HG02852 (cell line): ENCODE data around the gene SLC39A1.

Source experiments
- ATAC-seq: cut with Tn5 transposase; IDR thresholded peaks from one replicate; pipeline ENCODE4 v1.9.1; 2021; ENCODE audit warnings: mild to moderate bottlenecking, moderate library complexity; ENCODE audit not compliant: unreplicated experiment

Gene SLC39A1

GRCh38 chr1:153977250-153978240 is 14.2 kb upstream of the SLC39A1 start, which contains the start of gene JTB:
JTB (minus strand) TSS chr1:153977674; CDS start chr1:153977252, 422 bp downstream.
- ATAC-seq, result peak; percentile 83

- peak; percentile 23 for ATAC-seq
These were observed 13.5 kb upstream of the SLC39A1 start for GRCh38 chr1:153976819-153977249.

- ATAC-seq, result no peak
These were observed 10.2 kb upstream of the SLC39A1 start for GRCh38 chr1:153973525-153973924.

- ATAC-seq, result no peak
These were observed 9.7 kb upstream of the SLC39A1 start for GRCh38 chr1:153973071-153973470.

GRCh38 chr1:153970346-153970745 is 7.0 kb upstream of the SLC39A1 start:
- ATAC-seq, result no peak

- no peak for ATAC-seq
These were observed 5.6 kb upstream of the SLC39A1 start for GRCh38 chr1:153968972-153969371.

GRCh38 chr1:153968408-153968807 is 5.1 kb upstream of the SLC39A1 start:
- no peak for ATAC-seq

GRCh38 chr1:153968000-153968363 is 4.6 kb upstream of the SLC39A1 start:
- ATAC-seq, result no peak

- peak; percentile 66 for ATAC-seq
These were observed 4.0 kb upstream of the SLC39A1 start, which contains the start of gene CREB3L4 for GRCh38 chr1:153967107-153967999. CREB3L4 (plus strand) TSS chr1:153967902; CDS start chr1:153968526, 624 bp downstream.

GRCh38 chr1:153963850-153964331 is 554 bp upstream of the SLC39A1 start:
- ATAC-seq, result peak; percentile 5

GRCh38 chr1:153962088-153963029 is 978 bp downstream of the SLC39A1 start:
- ATAC-seq, result no peak

GRCh38 chr1:153961421-153961820 is 1.9 kb downstream of the SLC39A1 start:
- no peak for ATAC-seq

- no peak for ATAC-seq
These were observed 3.1 kb downstream of the SLC39A1 start for GRCh38 chr1:153960206-153960605.

- ATAC-seq, result no peak
These were observed 3.9 kb downstream of the SLC39A1 start for GRCh38 chr1:153959454-153959853.

- ATAC-seq, result no peak
These were observed 4.4 kb downstream of the SLC39A1 start for GRCh38 chr1:153958961-153959260.

- peak; percentile 76 for ATAC-seq
These were observed 5.0 kb downstream of the SLC39A1 start, which contains the start of gene CRTC2 for GRCh38 chr1:153958111-153958960. CRTC2 (minus strand) TSS chr1:153958612; CDS start chr1:153958497, 115 bp downstream.

GRCh38 chr1:153957744-153958110 is 5.6 kb downstream of the SLC39A1 start:
- ATAC-seq, result peak; percentile 15

GRCh38 chr1:153956997-153957715 is 6.2 kb downstream of the SLC39A1 start:
- ATAC-seq, result no peak

GRCh38 chr1:153954826-153955225 is 8.5 kb downstream of the SLC39A1 start:
- no peak for ATAC-seq
